Astrocyte (in vitro differentiated cells and primary cell): Measurements from ENCODE around the gene DACT3.

Source experiments
- CTCF ChIP-seq: IDR thresholded peaks from 2 replicates; pipeline ENCODE4 v1.5.1; 2011; ENCODE audit warnings: low read depth, mild to moderate bottlenecking, inconsistent platforms, low read length, moderate library complexity; ENCODE audit not compliant: insufficient read depth
- EZH2 ChIP-seq: IDR thresholded peaks from 2 replicates; pipeline ENCODE4 v1.6.1; 2012; ENCODE audit warnings: mild to moderate bottlenecking, low read length, inconsistent platforms; ENCODE audit not compliant: insufficient read depth

- TF ChIP-seq CTCF (no peak), EZH2 (no peak)
These were observed 49.7 kb upstream of the DACT3 start for GRCh38 chr19:46710687-46711086.
